HG02938 (cell line): ENCODE data around the gene ATG7.
"Not testable (repeated sequence)": the region's sequence is repeated elsewhere in the genome, so short reads cannot be mapped to it uniquely, and the experiment has no call there.

Experiments
- ATAC-seq: cut with Tn5 transposase; IDR thresholded peaks from one replicate; pipeline ENCODE4 v1.9.1; 2021; ENCODE audit warnings: mild to moderate bottlenecking, moderate library complexity; ENCODE audit not compliant: unreplicated experiment

ATG7 gene

GRCh38 chr3:11385891-11386290, 113.7 kb downstream of the ATG7 start:
- ATAC-seq: no peak

- ATAC-seq: no peak
Measured at GRCh38 chr3:11386465-11387113, 114.4 kb downstream of the ATG7 start.

- no peak for ATAC-seq
Measured at GRCh38 chr3:11389386-11390268, 117.4 kb downstream of the ATG7 start.

GRCh38 chr3:11390411-11391131, 118.4 kb downstream of the ATG7 start:
- ATAC-seq: no peak

GRCh38 chr3:11391174-11391879, 119.1 kb downstream of the ATG7 start:
- ATAC-seq: no peak

- ATAC-seq: no peak
Measured at GRCh38 chr3:11392014-11392859, 120.0 kb downstream of the ATG7 start.

- no peak for ATAC-seq
Measured at GRCh38 chr3:11392860-11393114, 120.6 kb downstream of the ATG7 start.

GRCh38 chr3:11393401-11393800, 121.2 kb downstream of the ATG7 start:
- no peak for ATAC-seq

GRCh38 chr3:11394392-11394791, 122.2 kb downstream of the ATG7 start:
- ATAC-seq: no peak

- no peak for ATAC-seq
Measured at GRCh38 chr3:11400213-11400612, 128.0 kb downstream of the ATG7 start.

GRCh38 chr3:11401434-11401833, 129.2 kb downstream of the ATG7 start:
- ATAC-seq: no peak

- no peak for ATAC-seq
Measured at GRCh38 chr3:11405323-11405722, 133.1 kb downstream of the ATG7 start.

- ATAC-seq: no peak
Measured at GRCh38 chr3:11407644-11408043, 135.4 kb downstream of the ATG7 start.

- ATAC-seq: not testable (repeated sequence)
Measured at GRCh38 chr3:11408324-11408859, 136.2 kb downstream of the ATG7 start.

GRCh38 chr3:11410564-11410963, 138.4 kb downstream of the ATG7 start:
- ATAC-seq: no peak

GRCh38 chr3:11411956-11412355, 139.8 kb downstream of the ATG7 start:
- no peak for ATAC-seq

- no peak for ATAC-seq
Measured at GRCh38 chr3:11413071-11413470, 140.9 kb downstream of the ATG7 start.

- no peak for ATAC-seq
Measured at GRCh38 chr3:11415099-11415498, 142.9 kb downstream of the ATG7 start.

GRCh38 chr3:11420066-11420465, 147.9 kb downstream of the ATG7 start:
- ATAC-seq: no peak

- no peak for ATAC-seq
Measured at GRCh38 chr3:11422291-11422690, 150.1 kb downstream of the ATG7 start.
